Activated B cell treated with CpG ODN at 0.5 μM for 24 hours (primary cell): Measurements from ENCODE around the gene REC114. TPM values are rescaled to one million over a fixed set of nuclear protein-coding genes. Genes with fewer than 3 reads are reported as not detected.
"Not testable (repeated sequence)": the region's sequence is repeated elsewhere in the genome, so short reads cannot be mapped to it uniquely, and the experiment has no call there.

Experiments
- ATAC-seq: fragments of 200-7000 bp; cut with Tn5 transposase; one replicate; pipeline ENCODE4 v1.10.0; 2021; ENCODE audit warnings: low read depth, mild to moderate bottlenecking, moderate library complexity
- CTCF ChIA-PET: fragments of 350-600 bp; sonication (Branson Sonifier 250); formaldehyde crosslinking; loops from one replicate; lab custom pipeline; 2021; ENCODE audit warnings: antibody characterized with exemption; lab: Charles Lee
- POLR2A ChIA-PET: fragments of 350-600 bp; sonication (Branson Sonifier 250); formaldehyde crosslinking; loops from one replicate; lab custom pipeline; 2021; ENCODE audit warnings: antibody characterized with exemption; lab: Charles Lee
- DNase-seq: peaks from one replicate; pipeline ENCODE4 v3.0.0; 2022
- H3K27ac Mint-ChIP-seq: one replicate; pipeline ENCODE4 v1.8.0; 2020; ENCODE audit warnings: mixed read lengths
- H3K27me3 Mint-ChIP-seq: one replicate; pipeline ENCODE4 v1.8.0; 2021; ENCODE audit warnings: mixed read lengths
- H3K36me3 Mint-ChIP-seq: one replicate; pipeline ENCODE4 v1.8.0; 2021; ENCODE audit warnings: low read depth, mixed read lengths
- H3K4me1 Mint-ChIP-seq: one replicate; pipeline ENCODE4 v1.8.0; 2021; ENCODE audit warnings: mixed read lengths
- H3K4me3 Mint-ChIP-seq: one replicate; pipeline ENCODE4 v1.8.0; 2020; ENCODE audit warnings: mild to moderate bottlenecking, mixed read lengths
- H3K9me3 Mint-ChIP-seq: one replicate; pipeline ENCODE4 v1.8.0; 2020; ENCODE audit warnings: mixed read lengths
- CTCF ChIP-seq: fragments of 200-600 bp; IDR thresholded peaks from one replicate; pipeline ENCODE4 v1.8.0; 2022; ENCODE audit warnings: antibody characterized with exemption, mild to moderate bottlenecking
- intact Hi-C: fragments of 100-400 bp; cut with micrococcal nuclease; formaldehyde crosslinking; loops from one replicate; pipeline ENCODE4 v1.15.1; 2024
- total RNA-seq: library from RNA; stranded (reverse); gene quantifications from 2 replicates; pipeline ENCODE4 v1.2.3, GENCODE V29; 2022

The REC114 gene
- total RNA-seq, 1 donor from 2014 or later, result not detected

GRCh38 chr15:73572296-73572695 is 129.3 kb downstream of the REC114 start:
- H3K9me3 Mint-ChIP-seq, result no peaks in the 10 kb centered on the region
- no peak for TF ChIP-seq CTCF

GRCh38 chr15:73573037-73573436 is 130.1 kb downstream of the REC114 start:
- ChIA-PET POLR2A (no interaction called here), CTCF (no interaction called here)
- H3K36me3 Mint-ChIP-seq, result peaks cover 86% of the 10 kb centered on the region
- H3K4me1 Mint-ChIP-seq, result no peaks in the 10 kb centered on the region
- no peaks in the 10 kb centered on the region for H3K9me3 Mint-ChIP-seq
- intact Hi-C loops, result no loop called here
- H3K27ac Mint-ChIP-seq, result no peak overlapping the region
- H3K4me3 Mint-ChIP-seq, result no peak overlapping the region
- H3K27me3 Mint-ChIP-seq, result no peaks in the 10 kb centered on the region
- DNase-seq, result no peak
- ATAC-seq, result no peak
- TF ChIP-seq CTCF, result no peak

More at GRCh38 chr15:73572296-73572695, 129.3 kb downstream of the REC114 start:
- CTCF ChIA-PET, result no interaction called here
- H3K4me3 Mint-ChIP-seq, result no peak overlapping the region
- ATAC-seq (no peak), DNase-seq (no peak)
- intact Hi-C loops, result no loop called here
- H3K27me3 Mint-ChIP-seq, result no peaks in the 10 kb centered on the region
- H3K36me3 Mint-ChIP-seq, result peaks cover 86% of the 10 kb centered on the region
- POLR2A ChIA-PET, result no interaction called here
- H3K27ac Mint-ChIP-seq, result no peak overlapping the region
- no peaks in the 10 kb centered on the region for H3K4me1 Mint-ChIP-seq

- ChIA-PET CTCF (no interaction called here), POLR2A (no interaction called here)
- Mint-ChIP-seq H3K27me3 (no peaks in the 10 kb centered on the region), H3K4me3 (no peak overlapping the region), H3K4me1 (no peaks in the 10 kb centered on the region), H3K36me3 (peaks cover 85% of the 10 kb centered on the region), H3K27ac (no peak overlapping the region), H3K9me3 (no peaks in the 10 kb centered on the region)
- no peak for ATAC-seq
- intact Hi-C loops, result no loop called here
- DNase-seq, result no peak
- no peak for TF ChIP-seq CTCF
These were observed 130.6 kb downstream of the REC114 start for GRCh38 chr15:73573572-73573971.

- H3K27me3 Mint-ChIP-seq, result no peaks in the 10 kb centered on the region
- TF ChIP-seq CTCF, result no peak
- no peak for ATAC-seq
- no peak for DNase-seq
- ChIA-PET POLR2A (no interaction called here), CTCF (no interaction called here)
- peaks cover 75% of the 10 kb centered on the region for H3K36me3 Mint-ChIP-seq
- no peak overlapping the region for H3K27ac Mint-ChIP-seq
- intact Hi-C loops, result no loop called here
- no peaks in the 10 kb centered on the region for H3K9me3 Mint-ChIP-seq
- no peak overlapping the region for H3K4me3 Mint-ChIP-seq
- H3K4me1 Mint-ChIP-seq, result no peaks in the 10 kb centered on the region
These were observed 132.8 kb downstream of the REC114 start for GRCh38 chr15:73575636-73576247.

GRCh38 chr15:73577593-73577992 is 134.6 kb downstream of the REC114 start:
- H3K4me1 Mint-ChIP-seq, H3K4me3 Mint-ChIP-seq, CTCF ChIA-PET, intact Hi-C loops, H3K27me3 Mint-ChIP-seq, ATAC-seq, DNase-seq, H3K9me3 Mint-ChIP-seq, H3K27ac Mint-ChIP-seq, POLR2A ChIA-PET: not testable (repeated sequence)
- peaks cover 72% of the 10 kb centered on the region for H3K36me3 Mint-ChIP-seq

- intact Hi-C loops, result no loop called here
- ATAC-seq, result no peak
- no peak overlapping the region for H3K27ac Mint-ChIP-seq
- no peaks in the 10 kb centered on the region for H3K9me3 Mint-ChIP-seq
- no peaks in the 10 kb centered on the region for H3K27me3 Mint-ChIP-seq
- no peak overlapping the region for H3K4me3 Mint-ChIP-seq
- no peak for DNase-seq
- no peak for TF ChIP-seq CTCF
- peaks cover 71% of the 10 kb centered on the region for H3K36me3 Mint-ChIP-seq
- POLR2A ChIA-PET, result no interaction called here
- CTCF ChIA-PET, result no interaction called here
- H3K4me1 Mint-ChIP-seq, result no peaks in the 10 kb centered on the region
These were observed 135.1 kb downstream of the REC114 start for GRCh38 chr15:73578026-73578425.
